Keratinocyte (primary cell): Measurements from ENCODE around the gene ANKRD13A. TPM values are rescaled to one million over a fixed set of nuclear protein-coding genes. Genes with fewer than 3 reads are reported as not detected.

Source experiments
- DNase-seq: peaks from one replicate; pipeline ENCODE4 v3.0.0-alpha.2; 2011; ENCODE audit warnings: low read depth, missing footprints, low spot score
- FAIRE-seq: peaks from 2 replicates; lab custom pipeline; 2011; peaks lifted over from hg19 to GRCh38; lab: Jason Lieb, UNC
- H2AFZ ChIP-seq: 2 replicates; pipeline ENCODE4 v1.6.0; 2012; ENCODE audit warnings: low read length, control low read depth, inconsistent platforms; ENCODE audit not compliant: control insufficient read depth
- H3K27ac ChIP-seq: 2 replicates; pipeline ENCODE4 v1.5.1; 2011; ENCODE audit warnings: low read length; ENCODE audit not compliant: control insufficient read depth, insufficient read depth
- H3K27me3 ChIP-seq: 3 replicates; pipeline ENCODE4 v1.6.0; 2011; ENCODE audit warnings: low read length; ENCODE audit not compliant: control insufficient read depth, insufficient read depth; ENCODE audit errors: extremely low read depth
- H3K36me3 ChIP-seq, 2 experiments: 2 replicates in 1 of 2; 3 replicates in 1 of 2; pipeline ENCODE4 v1.5.1; 2011; ENCODE audit warnings: low read length in 2 of 2, mild to moderate bottlenecking in 1 of 2; ENCODE audit not compliant: control insufficient read depth in 2 of 2, insufficient read depth in 2 of 2; ENCODE audit errors: extremely low read depth in 1 of 2
- H3K4me1 ChIP-seq: 3 replicates; pipeline ENCODE4 v1.5.1; 2011; ENCODE audit warnings: low read length; ENCODE audit not compliant: control insufficient read depth, insufficient read depth; ENCODE audit errors: extremely low read depth
- H3K4me2 ChIP-seq: 3 replicates; pipeline ENCODE4 v1.6.0; 2011; ENCODE audit warnings: low read depth, low read length; ENCODE audit not compliant: control insufficient read depth, insufficient read depth; ENCODE audit errors: extremely low read depth
- H3K4me3 ChIP-seq, 3 experiments: fragments of 200-600 bp in 1 of 3; sonication (generic) in 1 of 3; 2 replicates in 2 of 3; 3 replicates in 1 of 3; pipeline ENCODE4 v1.5.1; 2011 to 2016; ENCODE audit warnings: low read length in 3 of 3, mild to moderate bottlenecking in 3 of 3, control low read depth in 2 of 3, inconsistent platforms in 1 of 3, low read depth in 1 of 3, mixed read lengths in 1 of 3, mixed run types in 1 of 3, moderate library complexity in 1 of 3; ENCODE audit not compliant: control insufficient read depth in 2 of 3, insufficient read depth in 2 of 3; ENCODE audit errors: extremely low read depth in 1 of 3
- H3K79me2 ChIP-seq: 2 replicates; pipeline ENCODE4 v1.6.0; 2012; ENCODE audit warnings: low read length; ENCODE audit not compliant: control insufficient read depth, insufficient read depth
- H3K9ac ChIP-seq: 3 replicates; pipeline ENCODE4 v1.6.0; 2011; ENCODE audit warnings: low read length; ENCODE audit not compliant: control insufficient read depth, insufficient read depth; ENCODE audit errors: extremely low read depth
- H3K9me1 ChIP-seq: 3 replicates; pipeline ENCODE4 v1.6.0; 2011; ENCODE audit warnings: low read length; ENCODE audit not compliant: control insufficient read depth, insufficient read depth; ENCODE audit errors: extremely low read depth
- H3K9me3 ChIP-seq: 2 replicates; pipeline ENCODE4 v1.5.1; 2012; ENCODE audit warnings: low read depth, low read length; ENCODE audit not compliant: control insufficient read depth
- H4K20me1 ChIP-seq: 3 replicates; pipeline ENCODE4 v1.6.0; 2011; ENCODE audit warnings: low read length; ENCODE audit not compliant: control insufficient read depth, insufficient read depth; ENCODE audit errors: extremely low read depth
- CTCF ChIP-seq, 3 experiments: IDR thresholded peaks in 1 of 3; conservative IDR thresholded peaks in 1 of 3; optimal IDR thresholded peaks in 1 of 3; 2 replicates in 2 of 3; 3 replicates in 1 of 3; pipeline versions ENCODE3 to v1.5.1; 2011; ENCODE audit warnings: low read length in 3 of 3, mild to moderate bottlenecking in 3 of 3, moderate library complexity in 2 of 3, control low read depth in 1 of 3, inconsistent platforms in 1 of 3; ENCODE audit not compliant: insufficient read depth in 2 of 3; ENCODE audit errors: extremely low read depth in 1 of 3
- EZH2 ChIP-seq: IDR thresholded peaks from one replicate; pipeline ENCODE4 v1.6.1; 2012; ENCODE audit warnings: inconsistent platforms, mild to moderate bottlenecking, low read length, moderate library complexity
- dilution Hi-C: fragments of 300-500 bp; cut with MboI; formaldehyde crosslinking; loops from one replicate; pipeline ENCODE4 v1.7.0; 2020; ENCODE audit warnings: low sequenced_read_pairs; ENCODE audit not compliant: extremely low pct_ligation_motif_present
- polyA plus RNA-seq, 5 experiments: library from polyadenylated mRNA; depleted of rRNA in 3 of 5; stranded (reverse) in 3 of 5; stranded (forward) in 1 of 5; unstranded in 1 of 5; fragments of >200 nt; gene quantifications; 1 replicate in 1 of 5; 2 replicates in 3 of 5; 3 replicates in 1 of 5; pipeline versions ENCODE4 v1.2.1 to v1.2.3, GENCODE V29; 2011 to 2012; ENCODE audit warnings: missing spikeins in 2 of 5, low read depth in 1 of 5, low replicate concordance in 1 of 5

ANKRD13A gene
- polyA plus RNA-seq, 1 donor (not counting 4 experiments of a cell fraction or from before 2014, with no cell fraction given): 73.1 TPM

GRCh38 chr12:109953656-109954055 is 45.6 kb upstream of the ANKRD13A start:
- Histone ChIP-seq H3K79me2 (no peaks in the 10 kb centered on the region), H3K9me3 (no peaks in the 10 kb centered on the region), H3K9me1 (no peaks in the 10 kb centered on the region), H3K36me3 (peaks cover 21 to 23% of the 10 kb centered on the region in 2 experiments), H2AFZ (no peak overlapping the region), H3K4me3 (no peak overlapping the region), H3K9ac (no peak overlapping the region), H3K4me2 (no peak overlapping the region), H4K20me1 (no peaks in the 10 kb centered on the region), H3K4me1 (no peaks in the 10 kb centered on the region), H3K27ac (no peak overlapping the region), H3K27me3 (no peaks in the 10 kb centered on the region)
- FAIRE-seq (no peak), DNase-seq (no peak)
- TF ChIP-seq EZH2 (no peak), CTCF (optimal IDR thresholded peaks at IDR 0.05 in 1 of 3, IDR thresholded peaks at IDR 0.05 in 1 of 3, conservative IDR thresholded peaks at IDR 0.05 in 1 of 3; ENCODE audit: extremely low read depth in 1 of 3, insufficient read depth in 2 of 3, low read length in 3 of 3) (no peak)
- dilution Hi-C loops: no loop called here

GRCh38 chr12:109958374-109958773 is 40.9 kb upstream of the ANKRD13A start:
- H3K9me3 ChIP-seq: no peaks in the 10 kb centered on the region
- H3K27me3 ChIP-seq: no peaks in the 10 kb centered on the region
- TF ChIP-seq CTCF (optimal IDR thresholded peaks at IDR 0.05 in 1 of 3, IDR thresholded peaks at IDR 0.05 in 1 of 3, conservative IDR thresholded peaks at IDR 0.05 in 1 of 3; ENCODE audit: extremely low read depth in 1 of 3, insufficient read depth in 2 of 3, low read length in 3 of 3): no peak
- TF ChIP-seq EZH2: no peak
- no peak overlapping the region for H3K9ac ChIP-seq
- H3K79me2 ChIP-seq: no peaks in the 10 kb centered on the region
- H3K9me1 ChIP-seq: no peaks in the 10 kb centered on the region
- H3K27ac ChIP-seq: no peak overlapping the region
- no peaks in the 10 kb centered on the region for H3K4me1 ChIP-seq
- no peak overlapping the region for H3K4me2 ChIP-seq
- no peak for FAIRE-seq
- DNase-seq: no peak
- dilution Hi-C loops: no loop called here
- H4K20me1 ChIP-seq: no peaks in the 10 kb centered on the region
- no peak overlapping the region for H2AFZ ChIP-seq
- no peak overlapping the region for H3K4me3 ChIP-seq
- H3K36me3 ChIP-seq: peaks cover 4 to 10% of the 10 kb centered on the region in 2 experiments
